CD8-positive, alpha-beta memory T cell (primary cell): ENCODE measurements around the gene CACNA1B. TPM values are rescaled to one million over a fixed set of nuclear protein-coding genes. Genes with fewer than 3 reads are reported as not detected.

ENCODE experiments used
- CTCF ChIA-PET: fragments of 350-600 bp; sonication (Branson Sonifier 250); formaldehyde crosslinking; loops from one replicate; lab custom pipeline; 2021; ENCODE audit warnings: antibody characterized with exemption; lab: Charles Lee
- POLR2A ChIA-PET: fragments of 350-600 bp; sonication (Branson Sonifier 250); formaldehyde crosslinking; loops from one replicate; lab custom pipeline; 2021; ENCODE audit warnings: antibody characterized with exemption; lab: Charles Lee
- DNase-seq, 5 donors: peaks; one replicate each; pipeline versions ENCODE4 v3.0.0 to v3.0.0-alpha.2; 2020 to 2022; ENCODE audit warnings: mixed read lengths in 1 of 5
- H3K27ac ChIP-seq: one replicate; pipeline ENCODE4 v1.7.0; 2013; ENCODE audit warnings: low read depth, mild to moderate bottlenecking, low read length, moderate library complexity
- H3K27me3 ChIP-seq: 2 replicates; pipeline ENCODE4 v1.7.0; 2013; ENCODE audit warnings: low read length, mild to moderate bottlenecking; ENCODE audit not compliant: insufficient read depth, poor library complexity, severe bottlenecking
- H3K36me3 ChIP-seq: 2 replicates; pipeline ENCODE4 v1.7.0; 2013; ENCODE audit warnings: mild to moderate bottlenecking, low read length, moderate library complexity; ENCODE audit not compliant: insufficient read depth
- H3K4me1 ChIP-seq: 2 replicates; pipeline ENCODE4 v1.7.0; 2013; ENCODE audit warnings: mild to moderate bottlenecking, low read length, moderate library complexity; ENCODE audit not compliant: insufficient read depth
- H3K4me3 ChIP-seq: 2 replicates; pipeline ENCODE4 v1.7.0; 2013; ENCODE audit warnings: mild to moderate bottlenecking, low read length
- H3K9me3 ChIP-seq: 2 replicates; pipeline ENCODE4 v1.7.0; 2013; ENCODE audit warnings: mild to moderate bottlenecking, low read length
- H3K27ac Mint-ChIP-seq, 8 donors: one replicate each; pipeline ENCODE4 v1.8.0; 2020 to 2021; ENCODE audit warnings: mixed read lengths in 8 of 8, mild to moderate bottlenecking in 6 of 8, inconsistent platforms in 3 of 8, moderate library complexity in 3 of 8
- H3K27me3 Mint-ChIP-seq, 2 donors: one replicate each; pipeline ENCODE4 v1.8.0; 2020 to 2021; ENCODE audit warnings: mixed read lengths in 2 of 2, mild to moderate bottlenecking in 1 of 2, moderate library complexity in 1 of 2
- H3K36me3 Mint-ChIP-seq, 3 donors: one replicate each; pipeline ENCODE4 v1.8.0; 2020 to 2021; ENCODE audit warnings: mixed read lengths in 3 of 3, inconsistent platforms in 1 of 3, mild to moderate bottlenecking in 1 of 3
- H3K4me1 Mint-ChIP-seq, 3 donors: one replicate each; pipeline ENCODE4 v1.8.0; 2020 to 2021; ENCODE audit warnings: mixed read lengths in 3 of 3, inconsistent platforms in 1 of 3, mild to moderate bottlenecking in 1 of 3
- H3K4me3 Mint-ChIP-seq, 7 donors: one replicate each; pipeline ENCODE4 v1.8.0; 2020 to 2021; ENCODE audit warnings: mixed read lengths in 7 of 7, mild to moderate bottlenecking in 6 of 7, moderate library complexity in 4 of 7, inconsistent platforms in 2 of 7
- H3K9me3 Mint-ChIP-seq, 5 donors: one replicate each; pipeline ENCODE4 v1.8.0; 2020 to 2022; ENCODE audit warnings: mixed read lengths in 5 of 5, mild to moderate bottlenecking in 3 of 5, moderate library complexity in 2 of 5, inconsistent platforms in 1 of 5
- polyA plus RNA-seq: library from polyadenylated mRNA; unstranded; fragments of 300-500 nt; fragmentation: Illumina TruSeq; gene quantifications from one replicate; pipeline ENCODE4 v1.2.3, GENCODE V29; 2021
- total RNA-seq, 2 experiments: library from RNA; stranded (reverse); gene quantifications; one replicate each; pipeline ENCODE4 v1.2.3, GENCODE V29; 2021

Gene CACNA1B
- total and polyA plus RNA-seq, 3 experiments from 2014 or later: not detected

DNA sequence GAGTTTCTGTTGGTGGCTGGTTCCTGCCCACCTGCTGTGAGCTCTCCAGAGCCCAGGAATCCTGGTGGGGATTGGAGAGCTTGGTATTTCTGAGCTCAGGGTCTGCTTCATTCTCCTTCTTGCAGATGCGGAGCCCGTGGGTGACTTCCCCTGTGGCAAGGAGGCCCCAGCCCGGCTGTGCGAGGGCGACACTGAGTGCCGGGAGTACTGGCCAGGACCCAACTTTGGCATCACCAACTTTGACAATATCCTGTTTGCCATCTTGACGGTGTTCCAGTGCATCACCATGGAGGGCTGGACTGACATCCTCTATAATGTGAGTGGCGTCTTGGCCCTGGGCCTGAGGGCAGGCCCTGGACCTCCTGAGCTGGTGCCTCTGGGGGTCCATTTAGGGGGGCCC, 39.5 kb downstream of the CACNA1B start:
- ChIA-PET CTCF (no interaction called here), POLR2A (no interaction called here)
- no peaks in the 10 kb centered on the region for H3K36me3 ChIP-seq
- DNase-seq: no peak
- H3K27ac ChIP-seq: no peak overlapping the region
- H3K27me3 ChIP-seq: no peaks in the 10 kb centered on the region
- no peaks in the 10 kb centered on the region for H3K36me3 Mint-ChIP-seq
- peaks cover 0 to 2% (median 0%) of the 10 kb centered on the region in 5 donors for H3K9me3 Mint-ChIP-seq
- no peaks in the 10 kb centered on the region for H3K4me1 Mint-ChIP-seq
- H3K4me1 ChIP-seq: no peaks in the 10 kb centered on the region
- peaks cover 2 to 27% of the 10 kb centered on the region in 2 donors for H3K27me3 Mint-ChIP-seq
- H3K4me3 Mint-ChIP-seq: no peak overlapping the region
- H3K4me3 ChIP-seq: no peak overlapping the region
- no peak overlapping the region for H3K27ac Mint-ChIP-seq
- no peaks in the 10 kb centered on the region for H3K9me3 ChIP-seq

GRCh38 chr9:137917795-137918194, 40.2 kb downstream of the CACNA1B start:
- no peak overlapping the region for H3K4me3 Mint-ChIP-seq
- Histone ChIP-seq H3K27ac (no peak overlapping the region), H3K27me3 (no peaks in the 10 kb centered on the region), H3K9me3 (no peaks in the 10 kb centered on the region), H3K4me1 (no peaks in the 10 kb centered on the region), H3K36me3 (no peaks in the 10 kb centered on the region), H3K4me3 (no peak overlapping the region)
- ChIA-PET CTCF (no interaction called here), POLR2A (no interaction called here)
- H3K36me3 Mint-ChIP-seq: no peaks in the 10 kb centered on the region
- H3K27me3 Mint-ChIP-seq: peaks cover 2 to 23% of the 10 kb centered on the region in 2 donors
- H3K9me3 Mint-ChIP-seq: peaks cover 0 to 2% (median 0%) of the 10 kb centered on the region in 5 donors
- no peak overlapping the region for H3K27ac Mint-ChIP-seq
- DNase-seq: no peak
- no peaks in the 10 kb centered on the region for H3K4me1 Mint-ChIP-seq

DNA sequence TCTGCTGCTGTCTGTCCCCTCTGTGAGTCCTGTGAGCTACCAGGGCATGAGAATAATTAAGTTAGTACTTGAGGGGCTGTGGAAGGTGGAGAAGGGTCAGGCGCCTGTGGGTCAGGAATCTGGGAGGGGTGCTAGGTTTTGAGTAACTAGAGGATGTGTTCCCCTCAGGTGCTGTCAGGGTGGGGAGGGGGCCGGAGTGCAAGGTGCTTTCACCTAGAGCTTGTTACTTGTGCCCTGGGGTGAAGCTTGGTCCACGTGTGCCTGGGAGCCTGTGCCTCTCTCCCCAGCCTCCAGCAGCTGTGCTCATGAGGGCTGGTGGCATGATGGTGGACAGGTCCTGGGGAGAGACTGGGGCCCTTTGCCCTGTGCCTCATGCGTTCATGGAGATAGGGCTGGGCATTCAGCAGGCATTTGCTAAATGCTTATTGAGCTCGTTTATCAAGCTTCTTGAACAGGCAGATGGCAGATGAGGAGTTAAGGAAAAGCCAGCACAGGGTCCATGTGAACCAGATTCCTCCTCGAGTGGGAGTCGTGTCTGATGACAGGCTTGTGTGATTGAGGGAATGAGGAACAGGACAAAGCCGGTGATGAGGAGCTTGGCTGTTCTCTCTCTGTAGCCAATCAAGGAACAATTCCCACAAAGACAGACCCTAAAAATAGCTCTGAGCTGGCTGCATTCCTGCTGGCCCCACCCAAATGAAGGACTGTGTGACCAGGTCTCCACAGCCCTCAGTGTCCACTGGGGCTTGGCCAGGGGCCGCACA, 40.9 kb downstream of the CACNA1B start:
- H3K9me3 ChIP-seq: no peaks in the 10 kb centered on the region

DNA sequence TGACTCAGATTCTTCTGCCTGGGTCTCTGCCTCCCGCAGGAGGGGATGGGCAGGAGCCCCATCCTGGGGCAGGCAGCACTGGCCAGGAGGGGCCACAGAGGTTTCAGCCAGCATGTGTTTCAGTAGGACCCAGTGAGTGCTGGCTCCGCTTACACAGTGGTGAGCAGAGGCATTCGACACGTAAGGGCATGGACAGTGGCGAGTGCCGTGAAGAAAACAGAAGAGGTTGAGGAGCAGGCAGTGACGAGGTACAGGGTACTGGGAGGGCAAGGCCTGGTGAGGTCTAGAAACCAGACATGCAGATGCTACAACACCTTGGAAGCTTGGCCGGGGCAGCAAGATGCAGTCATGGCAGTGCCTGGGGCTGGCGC, 41.5 kb downstream of the CACNA1B start:
- Mint-ChIP-seq H3K27ac (no peak overlapping the region), H3K4me3 (no peak overlapping the region), H3K27me3 (peaks cover 2 to 21% of the 10 kb centered on the region in 2 donors), H3K9me3 (peaks cover 0 to 2% (median 0%) of the 10 kb centered on the region in 5 donors), H3K36me3 (no peaks in the 10 kb centered on the region), H3K4me1 (no peaks in the 10 kb centered on the region)
- DNase-seq: no peak
- ChIA-PET POLR2A (no interaction called here), CTCF (no interaction called here)
- no peaks in the 10 kb centered on the region for H3K9me3 ChIP-seq
- H3K27ac ChIP-seq: no peak overlapping the region
- no peak overlapping the region for H3K4me3 ChIP-seq
- no peaks in the 10 kb centered on the region for H3K4me1 ChIP-seq
- H3K36me3 ChIP-seq: no peaks in the 10 kb centered on the region
- no peaks in the 10 kb centered on the region for H3K27me3 ChIP-seq

More for the DNA sequence above, 40.9 kb downstream of the CACNA1B start:
- H3K9me3 Mint-ChIP-seq: peaks cover 0 to 2% (median 0%) of the 10 kb centered on the region in 5 donors
- Histone ChIP-seq H3K27ac (no peak overlapping the region), H3K36me3 (no peaks in the 10 kb centered on the region), H3K4me1 (no peaks in the 10 kb centered on the region), H3K4me3 (no peak overlapping the region), H3K27me3 (no peaks in the 10 kb centered on the region)
- H3K4me3 Mint-ChIP-seq: no peak overlapping the region
- no peak for DNase-seq
- ChIA-PET POLR2A (no interaction called here), CTCF (no interaction called here)
- H3K27ac Mint-ChIP-seq: no peak overlapping the region
- H3K27me3 Mint-ChIP-seq: peaks cover 2 to 23% of the 10 kb centered on the region in 2 donors
- H3K36me3 Mint-ChIP-seq: no peaks in the 10 kb centered on the region
- H3K4me1 Mint-ChIP-seq: no peaks in the 10 kb centered on the region

DNA sequence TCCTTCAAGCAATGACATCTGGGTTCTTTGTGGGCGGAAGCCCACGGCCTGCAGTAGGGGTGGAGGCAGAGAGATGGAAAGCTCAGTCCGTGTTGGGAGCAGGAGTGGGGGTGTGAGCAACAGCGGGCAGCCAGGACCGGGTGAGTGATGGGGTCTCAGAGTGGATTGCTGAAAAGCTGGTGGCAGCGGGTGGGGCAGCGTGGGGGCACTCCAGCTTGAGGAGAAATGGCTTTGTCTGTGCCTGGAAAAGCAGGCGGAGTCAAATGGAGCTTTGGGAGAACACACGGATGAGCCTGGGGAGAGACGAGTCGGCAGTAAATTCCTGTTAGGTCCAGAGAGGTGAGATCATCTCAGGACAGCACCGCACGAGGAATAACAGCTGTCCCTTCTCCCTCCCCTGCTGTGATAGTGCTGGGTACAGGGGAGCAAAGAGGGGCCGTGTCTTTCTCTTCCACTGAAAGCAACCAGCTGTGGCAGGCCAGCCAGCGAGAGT, 42.1 kb downstream of the CACNA1B start:
- no peaks in the 10 kb centered on the region for H3K27me3 ChIP-seq
- Mint-ChIP-seq H3K9me3 (peaks cover 0 to 2% (median 0%) of the 10 kb centered on the region in 5 donors), H3K27me3 (peaks cover 2 to 15% of the 10 kb centered on the region in 2 donors), H3K36me3 (no peaks in the 10 kb centered on the region), H3K27ac (no peak overlapping the region), H3K4me3 (no peak overlapping the region), H3K4me1 (no peaks in the 10 kb centered on the region)
- CTCF ChIA-PET: no interaction called here
- no peaks in the 10 kb centered on the region for H3K9me3 ChIP-seq
- H3K36me3 ChIP-seq: no peaks in the 10 kb centered on the region
- POLR2A ChIA-PET: no interaction called here
- no peak overlapping the region for H3K4me3 ChIP-seq
- no peak overlapping the region for H3K27ac ChIP-seq
- no peaks in the 10 kb centered on the region for H3K4me1 ChIP-seq
- no peak for DNase-seq

GRCh38 chr9:137920753-137921152, 43.2 kb downstream of the CACNA1B start:
- H3K9me3 Mint-ChIP-seq: peaks cover 0 to 2% (median 0%) of the 10 kb centered on the region in 5 donors
- H3K27me3 Mint-ChIP-seq: peaks cover 0 to 15% of the 10 kb centered on the region in 2 donors
- H3K36me3 Mint-ChIP-seq: no peaks in the 10 kb centered on the region
- Histone ChIP-seq H3K4me1 (no peaks in the 10 kb centered on the region), H3K4me3 (no peak overlapping the region), H3K36me3 (no peaks in the 10 kb centered on the region), H3K27ac (no peak overlapping the region), H3K9me3 (no peaks in the 10 kb centered on the region), H3K27me3 (no peaks in the 10 kb centered on the region)
- no peak overlapping the region for H3K27ac Mint-ChIP-seq
- POLR2A ChIA-PET: no interaction called here
- H3K4me1 Mint-ChIP-seq: no peaks in the 10 kb centered on the region
- CTCF ChIA-PET: no interaction called here
- DNase-seq: no peak
- H3K4me3 Mint-ChIP-seq: no peak overlapping the region

DNA sequence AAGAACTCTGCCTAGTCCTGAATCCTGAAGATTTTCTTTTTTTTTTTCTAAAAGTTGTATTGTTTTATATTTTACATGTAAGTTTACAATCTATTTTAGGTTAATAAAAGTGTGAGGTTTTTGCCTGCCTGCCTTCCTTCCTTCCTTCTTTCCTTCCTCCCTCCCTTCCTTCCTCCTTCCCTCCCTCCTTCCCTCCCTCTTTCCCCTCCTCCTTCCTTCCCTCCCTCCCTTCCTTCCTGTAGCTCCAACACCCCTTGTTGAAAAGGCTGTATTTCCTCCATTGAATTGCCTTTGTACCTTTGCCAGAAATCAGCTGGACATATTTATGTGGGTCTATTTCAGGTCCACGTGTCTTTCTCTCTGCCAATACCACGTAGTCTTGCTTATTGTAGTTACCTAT, 46.6 kb downstream of the CACNA1B start:
- DNase-seq: no peak
- no peak overlapping the region for H3K27ac Mint-ChIP-seq
- no peak overlapping the region for H3K4me3 Mint-ChIP-seq
- no peaks in the 10 kb centered on the region for H3K36me3 Mint-ChIP-seq
- Histone ChIP-seq H3K36me3 (no peaks in the 10 kb centered on the region), H3K4me3 (no peak overlapping the region), H3K27me3 (no peaks in the 10 kb centered on the region), H3K27ac (no peak overlapping the region), H3K9me3 (no peaks in the 10 kb centered on the region), H3K4me1 (no peaks in the 10 kb centered on the region)
- H3K27me3 Mint-ChIP-seq: peaks cover 4 to 27% of the 10 kb centered on the region in 2 donors
- peaks cover 2 to 10% (median 7%) of the 10 kb centered on the region in 5 donors for H3K9me3 Mint-ChIP-seq
- H3K4me1 Mint-ChIP-seq: no peaks in the 10 kb centered on the region
- POLR2A ChIA-PET: no interaction called here
- CTCF ChIA-PET: no interaction called here

- peaks cover 0 to 10% (median 7%) of the 10 kb centered on the region in 5 donors for H3K9me3 Mint-ChIP-seq
- Histone ChIP-seq H3K27me3 (no peaks in the 10 kb centered on the region), H3K4me3 (no peak overlapping the region), H3K4me1 (no peaks in the 10 kb centered on the region), H3K36me3 (no peaks in the 10 kb centered on the region), H3K9me3 (no peaks in the 10 kb centered on the region), H3K27ac (no peak overlapping the region)
- H3K36me3 Mint-ChIP-seq: no peaks in the 10 kb centered on the region
- no peaks in the 10 kb centered on the region for H3K4me1 Mint-ChIP-seq
- ChIA-PET POLR2A (no interaction called here), CTCF (no interaction called here)
- no peak overlapping the region for H3K27ac Mint-ChIP-seq
- peaks cover 4 to 21% of the 10 kb centered on the region in 2 donors for H3K27me3 Mint-ChIP-seq
- H3K4me3 Mint-ChIP-seq: no peak overlapping the region
- DNase-seq: no peak
These were observed 47.3 kb downstream of the CACNA1B start for GRCh38 chr9:137924761-137925369.
